ENCODE measurements around the gene SLAMF8. TPM values are rescaled to one million over a fixed set of nuclear protein-coding genes. Genes with fewer than 3 reads are reported as not detected.

The SLAMF8 gene
- total RNA-seq, 1 experiment from 2014 or later: not detected

DNA sequence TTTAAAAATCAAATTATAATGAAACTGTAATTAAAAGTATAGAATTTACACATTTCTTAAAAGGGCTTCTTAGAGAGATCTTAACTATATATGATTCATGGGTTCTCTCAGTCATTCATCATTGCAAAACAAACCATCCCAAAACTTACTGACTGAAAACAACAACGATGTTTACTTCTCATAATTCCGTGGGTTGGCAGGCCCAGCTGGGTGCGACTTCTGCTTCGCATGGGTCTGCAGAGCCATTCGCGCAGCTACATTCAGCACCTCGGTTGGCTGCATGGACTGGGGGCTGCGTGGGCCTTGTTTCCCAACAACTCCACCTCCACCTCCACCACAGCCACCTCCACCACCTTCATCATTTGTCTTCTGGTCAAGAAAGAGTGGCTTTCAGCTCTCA lies 4.0 kb downstream of the SLAMF8 start:
- H3K4me3 Mint-ChIP-seq (ENCODE audit: unreplicated experiment): no peak overlapping the region
- CTCF ChIA-PET: no interaction called here
- no peaks in the 10 kb centered on the region for H3K9me3 Mint-ChIP-seq (ENCODE audit: unreplicated experiment)

DNA sequence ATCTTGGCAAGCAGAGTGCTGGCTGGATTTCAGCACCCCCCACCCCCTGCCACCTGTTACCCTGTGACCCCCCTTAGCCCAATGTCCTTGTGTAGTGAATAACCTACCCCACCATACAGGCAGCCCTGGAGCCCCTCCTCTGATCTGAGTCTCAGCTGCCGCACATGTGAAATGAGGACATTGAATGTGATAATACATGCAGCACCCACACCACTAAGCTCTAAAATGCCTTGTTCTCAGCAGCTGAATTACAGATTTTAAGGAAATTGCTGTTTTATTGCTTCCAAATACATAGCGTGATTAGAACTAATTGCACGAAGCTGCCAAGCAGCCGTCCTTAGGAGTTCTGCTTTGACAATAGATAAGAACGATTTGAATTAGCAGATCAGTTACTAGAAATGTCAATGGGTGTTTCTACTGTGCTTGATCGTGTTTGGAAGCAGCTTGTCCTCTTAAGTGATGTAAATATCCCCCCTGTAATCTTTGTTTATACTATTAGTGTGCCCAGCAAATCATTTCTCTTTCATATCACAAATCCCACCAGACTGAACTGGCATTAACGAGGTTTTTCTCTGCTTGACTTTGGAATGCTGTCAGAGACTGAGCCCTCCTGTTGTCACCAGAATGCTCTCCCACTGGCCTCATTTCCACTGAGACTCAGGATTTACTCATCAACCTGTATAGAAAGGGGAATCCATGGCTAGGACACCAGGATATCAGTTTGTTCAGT lies 4.9 kb downstream of the SLAMF8 start:
- H3K4me3 Mint-ChIP-seq (ENCODE audit: unreplicated experiment): no peak overlapping the region
- intact Hi-C loops (cut with micrococcal nuclease; ENCODE audit: unreplicated experiment): no loop called here
- peaks cover 2% of the 10 kb centered on the region for H3K4me1 Mint-ChIP-seq (ENCODE audit: low read depth, unreplicated experiment)
- Histone ChIP-seq H3K27me3 (replicated peaks; ENCODE audit: control insufficient read depth, insufficient read depth, low read length) (no peaks in the 10 kb centered on the region), H3K4me3 (ENCODE audit: low read depth, low read length) (no peak overlapping the region), H3K36me3 (ENCODE audit: control insufficient read depth, insufficient read depth, low read length) (no peaks in the 10 kb centered on the region), H3K4me1 (no peaks in the 10 kb centered on the region), H3K9me3 (no peaks in the 10 kb centered on the region)
- H3K36me3 Mint-ChIP-seq (ENCODE audit: insufficient read depth, unreplicated experiment): no peaks in the 10 kb centered on the region
- TF ChIP-seq, protein P1, sequence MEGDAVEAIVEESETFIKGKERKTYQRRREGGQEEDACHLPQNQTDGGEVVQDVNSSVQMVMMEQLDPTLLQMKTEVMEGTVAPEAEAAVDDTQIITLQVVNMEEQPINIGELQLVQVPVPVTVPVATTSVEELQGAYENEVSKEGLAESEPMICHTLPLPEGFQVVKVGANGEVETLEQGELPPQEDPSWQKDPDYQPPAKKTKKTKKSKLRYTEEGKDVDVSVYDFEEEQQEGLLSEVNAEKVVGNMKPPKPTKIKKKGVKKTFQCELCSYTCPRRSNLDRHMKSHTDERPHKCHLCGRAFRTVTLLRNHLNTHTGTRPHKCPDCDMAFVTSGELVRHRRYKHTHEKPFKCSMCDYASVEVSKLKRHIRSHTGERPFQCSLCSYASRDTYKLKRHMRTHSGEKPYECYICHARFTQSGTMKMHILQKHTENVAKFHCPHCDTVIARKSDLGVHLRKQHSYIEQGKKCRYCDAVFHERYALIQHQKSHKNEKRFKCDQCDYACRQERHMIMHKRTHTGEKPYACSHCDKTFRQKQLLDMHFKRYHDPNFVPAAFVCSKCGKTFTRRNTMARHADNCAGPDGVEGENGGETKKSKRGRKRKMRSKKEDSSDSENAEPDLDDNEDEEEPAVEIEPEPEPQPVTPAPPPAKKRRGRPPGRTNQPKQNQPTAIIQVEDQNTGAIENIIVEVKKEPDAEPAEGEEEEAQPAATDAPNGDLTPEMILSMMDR (IDR thresholded peaks at IDR 0.05; ENCODE audit: insufficient read depth in 1 of 2, low read depth in 1 of 2, low read length in 1 of 2, severe bottlenecking in 1 of 2, unreplicated experiment in 1 of 2): no peak
- no peak for DNase-seq
- no TSS peak for BruUV-seq (replicated peaks)
- no peaks in the 10 kb centered on the region for H3K9me3 Mint-ChIP-seq (ENCODE audit: unreplicated experiment)
- no peaks in the 10 kb centered on the region for H3K27me3 Mint-ChIP-seq (ENCODE audit: insufficient read depth, unreplicated experiment)
- POLR2A ChIA-PET: no interaction called here
- H3K27ac Mint-ChIP-seq (ENCODE audit: unreplicated experiment): no peak overlapping the region
- CTCF ChIA-PET: interaction anchor here (1.1 kb wide), 1 partner anchor 62 kb away, joined by 3 read pairs; no protein-coding TSS in a partner anchor

More for the DNA sequence above, 4.0 kb downstream of the SLAMF8 start:
- no peaks in the 10 kb centered on the region for H3K27me3 ChIP-seq (replicated peaks; ENCODE audit: control insufficient read depth, insufficient read depth, low read length)
- no peaks in the 10 kb centered on the region for H3K4me1 ChIP-seq
- peaks cover 6% of the 10 kb centered on the region for H3K4me1 Mint-ChIP-seq (ENCODE audit: low read depth, unreplicated experiment)
- no peak overlapping the region for H3K27ac Mint-ChIP-seq (ENCODE audit: unreplicated experiment)
- no TSS peak for BruUV-seq (replicated peaks)
- no peaks in the 10 kb centered on the region for H3K27me3 Mint-ChIP-seq (ENCODE audit: insufficient read depth, unreplicated experiment)
- intact Hi-C loops (cut with micrococcal nuclease; ENCODE audit: unreplicated experiment): no loop called here
- no peaks in the 10 kb centered on the region for H3K36me3 Mint-ChIP-seq (ENCODE audit: insufficient read depth, unreplicated experiment)
- H3K9me3 ChIP-seq: no peaks in the 10 kb centered on the region
- TF ChIP-seq, protein P1 (IDR thresholded peaks at IDR 0.05; ENCODE audit: insufficient read depth in 1 of 2, low read depth in 1 of 2, low read length in 1 of 2, severe bottlenecking in 1 of 2, unreplicated experiment in 1 of 2): no peak
- DNase-seq: no peak
- POLR2A ChIA-PET: no interaction called here
- H3K4me3 ChIP-seq (ENCODE audit: low read depth, low read length): no peak overlapping the region
- no peaks in the 10 kb centered on the region for H3K36me3 ChIP-seq (ENCODE audit: control insufficient read depth, insufficient read depth, low read length)

DNA sequence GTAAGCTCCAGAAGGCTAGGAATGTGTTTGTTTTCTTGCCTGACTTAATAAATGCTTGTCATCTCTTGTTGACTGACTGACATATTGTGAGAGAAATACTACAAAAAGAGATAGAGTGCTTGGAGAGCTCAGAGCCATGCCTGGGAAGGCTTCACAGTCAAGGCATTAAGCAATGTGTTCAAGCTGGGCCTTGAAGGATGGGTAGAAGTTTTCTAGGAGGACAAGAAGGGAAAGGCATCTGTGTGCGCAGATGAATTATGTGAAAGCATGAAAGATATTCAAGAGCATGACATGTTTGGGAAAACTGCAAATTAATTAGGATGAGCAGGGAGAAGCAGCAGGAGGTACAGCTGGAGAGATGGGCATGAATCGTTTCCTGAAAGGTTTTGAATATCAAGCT lies 5.6 kb downstream of the SLAMF8 start:
- POLR2A ChIA-PET: no interaction called here
- CTCF ChIA-PET: interaction anchor here (1.1 kb wide), 1 partner anchor 61 kb away, joined by 3 read pairs; no protein-coding TSS in a partner anchor
- no peak for DNase-seq
- no TSS peak for BruUV-seq (replicated peaks)
- no peaks in the 10 kb centered on the region for H3K27me3 Mint-ChIP-seq (ENCODE audit: insufficient read depth, unreplicated experiment)
- Histone ChIP-seq H3K4me1 (no peaks in the 10 kb centered on the region), H3K4me3 (ENCODE audit: low read depth, low read length) (no peak overlapping the region), H3K36me3 (ENCODE audit: control insufficient read depth, insufficient read depth, low read length) (no peaks in the 10 kb centered on the region), H3K27me3 (replicated peaks; ENCODE audit: control insufficient read depth, insufficient read depth, low read length) (no peaks in the 10 kb centered on the region), H3K9me3 (no peaks in the 10 kb centered on the region)
- H3K27ac Mint-ChIP-seq (ENCODE audit: unreplicated experiment): no peak overlapping the region
- no peaks in the 10 kb centered on the region for H3K9me3 Mint-ChIP-seq (ENCODE audit: unreplicated experiment)
- intact Hi-C loops (cut with micrococcal nuclease; ENCODE audit: unreplicated experiment): no loop called here
- H3K4me3 Mint-ChIP-seq (ENCODE audit: unreplicated experiment): no peak overlapping the region
- no peaks in the 10 kb centered on the region for H3K36me3 Mint-ChIP-seq (ENCODE audit: insufficient read depth, unreplicated experiment)
- H3K4me1 Mint-ChIP-seq (ENCODE audit: low read depth, unreplicated experiment): peaks cover 7% of the 10 kb centered on the region
- TF ChIP-seq, protein P1 (IDR thresholded peaks at IDR 0.05; ENCODE audit: insufficient read depth in 1 of 2, low read depth in 1 of 2, low read length in 1 of 2, severe bottlenecking in 1 of 2, unreplicated experiment in 1 of 2): no peak
